Fibroblast of peridontal ligament (primary cell): Measurements from ENCODE around the gene BTD.

Source experiments
- DNase-seq: peaks from one replicate; pipeline ENCODE4 v3.0.0-alpha.2; 2010; ENCODE audit errors: extremely low read depth

BTD gene

DNA sequence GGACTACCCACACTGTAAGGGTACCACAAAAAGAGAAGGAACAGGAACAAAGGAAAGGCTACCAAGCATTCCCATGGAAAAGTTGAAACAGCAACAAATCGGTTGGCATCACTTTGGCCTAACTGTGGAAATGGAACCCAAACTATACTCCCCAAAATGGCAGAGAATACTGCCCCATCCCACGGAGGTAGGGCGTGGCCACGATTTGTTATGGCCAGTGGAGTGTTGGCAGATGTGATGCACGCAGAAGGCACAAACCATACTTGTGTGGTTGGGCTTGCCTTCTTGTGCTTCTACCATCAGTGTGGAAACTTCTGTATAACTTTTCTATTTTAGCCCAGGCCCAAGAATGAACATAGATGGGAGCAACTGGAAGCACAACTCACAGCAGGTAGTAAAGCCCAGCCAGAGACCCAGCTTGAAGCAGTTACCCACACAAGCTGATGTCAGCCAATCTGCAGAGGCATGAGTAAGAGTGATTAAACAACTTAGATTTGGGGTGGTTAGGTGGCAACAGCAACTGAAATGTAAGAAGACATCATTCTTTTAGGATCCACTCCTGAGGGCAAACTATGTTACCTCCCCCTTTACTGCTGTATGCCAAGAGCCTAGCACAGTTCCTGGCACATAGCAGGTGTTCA, 64.1 kb downstream of the BTD start:
- DNase-seq = no peak

DNA sequence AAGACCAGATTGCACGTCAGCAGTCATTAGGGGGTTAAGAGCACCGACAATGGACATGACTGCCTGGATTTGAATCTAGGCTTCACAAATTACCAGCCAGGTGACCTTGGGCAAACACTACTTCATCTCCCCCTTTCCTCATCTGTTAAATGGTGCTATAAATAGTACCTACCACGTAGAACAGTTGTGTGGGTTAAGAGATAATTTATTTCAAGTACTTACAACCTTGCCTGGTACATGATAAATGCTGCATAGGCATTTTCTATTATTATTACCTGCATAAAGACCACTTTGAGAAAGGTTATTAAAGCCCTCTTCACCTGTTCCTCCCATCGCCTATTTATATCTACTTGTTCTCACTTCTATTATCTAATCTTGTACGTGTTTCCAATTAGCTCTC, 64.7 kb downstream of the BTD start:
- DNase-seq = no peak

DNA sequence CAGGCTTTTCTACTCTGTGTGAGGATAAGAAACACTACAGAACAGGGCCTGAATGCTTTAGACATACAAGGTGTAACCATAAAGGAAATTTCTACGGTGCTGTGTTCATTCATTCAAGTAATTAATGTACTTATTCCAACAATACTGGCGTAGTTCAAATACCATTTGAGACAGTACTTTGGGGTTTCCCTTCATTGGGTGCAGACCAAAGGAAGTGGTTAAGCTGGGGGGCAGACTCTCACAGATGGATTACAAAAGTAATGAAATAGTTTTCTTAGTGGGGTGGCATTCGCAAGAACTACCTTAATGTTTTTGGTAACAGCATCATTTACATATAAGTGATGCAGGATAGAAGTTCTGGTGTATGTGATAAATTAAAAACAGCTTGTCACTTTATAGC, 65.9 kb downstream of the BTD start:
- no peak for DNase-seq

DNA sequence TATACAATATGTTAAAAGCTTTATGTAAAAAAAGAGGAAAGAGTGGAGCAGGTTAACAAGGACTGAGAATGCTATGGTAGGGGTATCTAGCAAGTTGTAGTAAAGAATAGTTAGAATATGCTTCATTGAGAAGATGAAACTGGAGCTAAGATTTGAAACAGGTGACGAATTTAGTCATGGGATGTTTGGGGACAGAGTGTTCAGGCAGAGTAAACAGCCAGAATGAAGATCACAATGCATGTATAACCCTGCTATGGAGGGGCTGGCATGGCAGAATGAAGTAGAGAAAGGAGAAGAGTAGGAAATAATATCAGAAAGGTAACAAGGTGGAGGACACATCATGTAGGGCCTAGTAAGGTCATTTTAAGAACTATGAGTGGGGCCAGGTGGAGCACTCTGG, 72.0 kb downstream of the BTD start:
- no peak for DNase-seq

DNA sequence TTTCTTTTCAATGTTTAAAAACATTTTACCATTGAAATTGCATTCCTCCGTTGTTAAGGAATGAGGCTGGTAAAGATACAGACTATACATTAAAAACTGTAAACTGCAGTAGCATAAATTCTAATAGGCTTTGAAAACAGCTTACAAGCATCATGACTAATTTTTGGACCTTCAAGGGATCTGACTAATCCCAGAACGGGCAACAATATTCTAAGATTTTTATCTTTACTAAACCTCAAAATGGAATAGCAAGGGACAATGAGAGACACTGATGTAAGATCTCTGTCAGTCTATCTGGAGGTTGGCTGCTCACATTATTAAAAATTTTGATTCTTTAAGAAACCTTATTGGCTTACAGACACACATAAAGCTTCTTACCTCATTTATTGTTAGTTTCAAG, 74.7 kb downstream of the BTD start:
- DNase-seq = no peak

DNA sequence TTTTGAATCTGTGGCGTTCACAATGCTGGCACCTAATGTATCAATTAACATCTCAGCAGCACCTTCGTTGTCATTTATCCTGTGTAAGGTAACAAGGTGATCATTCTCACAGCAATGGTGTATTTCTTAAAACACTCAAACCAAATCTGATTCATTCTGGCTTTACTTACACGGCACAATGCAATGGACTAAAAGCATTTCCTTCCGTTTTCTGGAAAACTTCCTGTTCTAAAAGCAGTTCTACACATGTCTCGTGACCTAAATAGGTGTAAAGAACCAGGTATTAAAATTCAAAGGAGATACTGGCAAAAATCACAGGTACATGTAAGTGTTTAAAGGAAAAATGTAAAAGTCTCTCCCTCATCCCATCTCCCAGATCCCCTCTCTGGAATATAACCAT, 77.8 kb downstream of the BTD start:
- no peak for DNase-seq

DNA sequence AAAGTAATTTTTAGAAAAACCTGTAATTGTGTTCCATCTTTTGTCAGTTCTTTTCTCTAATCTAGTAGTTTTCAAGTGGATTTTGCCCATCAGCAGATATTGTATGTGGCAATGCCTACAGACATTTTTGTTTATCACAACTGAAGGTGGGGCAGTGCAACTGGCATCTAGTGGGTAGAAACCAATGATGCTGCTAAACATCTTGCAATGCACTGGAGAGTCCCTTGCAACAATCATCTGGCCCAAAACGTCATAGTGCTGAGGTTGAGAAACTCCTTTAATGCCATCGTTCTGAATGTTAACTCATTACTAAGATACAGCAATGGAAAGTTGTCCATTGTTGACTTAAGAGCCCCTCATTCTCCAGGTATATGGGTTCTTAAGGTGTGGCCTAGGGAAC, 80.1 kb downstream of the BTD start:
- peak; percentile 59 for DNase-seq

DNA sequence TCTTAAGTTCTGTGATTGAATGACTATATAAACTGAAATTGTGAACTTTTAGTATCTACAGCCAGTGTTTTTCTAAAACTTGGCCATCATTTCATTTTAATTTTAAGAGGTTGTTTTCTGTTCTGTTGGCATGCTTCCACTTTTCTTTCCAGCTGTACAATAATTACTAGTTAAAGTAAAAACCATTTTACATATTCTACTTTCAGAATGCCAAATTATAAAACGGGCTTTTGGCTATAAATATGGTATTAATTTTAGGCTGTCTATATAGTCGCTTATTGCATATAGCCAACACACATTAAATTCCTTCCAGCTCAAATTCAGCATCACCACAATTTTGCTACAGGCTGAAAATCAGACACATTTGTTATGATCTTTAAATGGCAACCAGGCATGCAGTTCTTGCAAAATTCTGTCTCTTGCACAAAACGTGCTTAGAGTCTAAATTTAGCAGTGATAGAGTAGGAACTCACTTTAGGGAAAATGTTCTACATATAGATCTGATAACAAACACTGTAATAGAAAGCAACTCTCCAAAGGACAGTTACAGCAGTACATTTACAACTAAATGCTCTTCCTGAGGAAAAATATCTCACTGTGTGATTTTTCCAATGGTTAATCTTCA, 81.1 kb downstream of the BTD start:
- DNase-seq = peak; percentile 90

DNA sequence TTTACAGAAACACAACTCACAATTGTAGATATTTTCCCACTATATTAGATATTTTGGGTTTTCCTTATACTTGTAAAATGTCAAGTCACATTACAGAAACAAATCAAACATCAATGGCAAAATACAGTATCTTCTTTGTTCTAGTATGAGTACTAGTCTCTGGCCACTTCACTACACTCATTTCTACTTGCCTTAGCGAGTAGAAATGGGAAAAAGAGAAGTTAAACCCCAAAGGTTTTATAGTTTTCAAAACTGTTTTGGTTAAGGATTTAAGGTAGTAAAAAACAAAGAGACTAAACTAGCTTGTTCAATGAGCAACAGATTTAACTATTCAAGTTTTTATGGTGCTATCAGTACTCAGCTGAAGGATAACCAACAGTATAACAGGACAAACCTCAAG, 81.7 kb downstream of the BTD start:
- DNase-seq = peak; percentile 22

DNA sequence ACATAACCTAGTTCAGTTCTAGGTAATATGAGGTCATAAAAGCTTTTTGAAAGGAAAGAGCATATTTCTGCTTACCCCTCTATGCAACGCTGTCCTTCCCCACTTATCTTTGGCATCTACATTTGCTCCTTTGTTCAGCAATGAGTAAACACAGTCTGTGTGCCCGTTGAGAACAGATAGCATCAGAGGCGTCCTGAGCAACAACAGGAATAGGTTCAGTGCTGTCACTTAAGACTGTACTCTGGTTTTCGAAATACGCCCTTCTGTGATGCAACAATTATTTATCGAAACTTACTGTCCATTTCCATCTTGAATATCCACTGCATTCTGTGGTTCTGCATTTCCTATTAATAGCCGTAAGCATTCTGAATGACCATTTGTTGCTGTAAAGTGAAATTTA, 84.4 kb downstream of the BTD start:
- DNase-seq = no peak

DNA sequence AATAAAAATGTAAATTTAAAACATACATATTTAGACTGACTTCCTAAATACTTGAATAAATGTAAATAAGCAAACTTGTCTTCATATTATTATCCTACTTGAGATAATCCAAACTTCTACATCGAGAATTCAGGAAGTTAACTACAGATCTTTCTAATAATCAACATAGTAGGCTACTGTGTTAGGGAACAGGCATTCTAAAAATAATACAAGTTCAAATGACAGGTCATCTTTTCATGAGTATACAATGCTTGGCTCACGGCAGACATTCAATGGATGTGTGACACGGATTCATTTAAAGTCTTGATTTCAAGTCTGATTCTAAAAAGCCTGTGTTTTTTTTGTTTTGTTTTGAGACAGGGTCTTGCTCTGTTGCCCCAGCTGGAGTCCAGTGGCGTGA, 88.7 kb downstream of the BTD start:
- DNase-seq = no peak

DNA sequence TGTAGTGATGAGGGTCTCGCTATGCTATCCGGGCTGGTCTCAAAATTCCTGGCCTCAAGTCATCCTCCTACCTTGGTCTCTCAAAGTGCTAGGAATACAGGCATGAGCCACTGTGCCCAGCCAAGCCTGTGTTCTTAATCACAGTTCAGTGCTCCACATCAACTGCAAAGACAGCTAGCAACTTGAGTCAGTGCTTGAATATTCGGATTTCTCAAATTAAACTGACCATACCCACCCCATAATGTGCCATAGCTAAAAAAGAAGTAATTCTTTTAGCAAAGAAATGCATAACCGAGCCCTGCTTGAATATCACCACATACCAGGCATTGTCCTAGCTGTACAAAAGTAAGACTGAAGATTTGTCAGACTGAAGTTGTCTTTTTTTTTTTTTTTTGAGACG, 89.2 kb downstream of the BTD start:
- no peak for DNase-seq

DNA sequence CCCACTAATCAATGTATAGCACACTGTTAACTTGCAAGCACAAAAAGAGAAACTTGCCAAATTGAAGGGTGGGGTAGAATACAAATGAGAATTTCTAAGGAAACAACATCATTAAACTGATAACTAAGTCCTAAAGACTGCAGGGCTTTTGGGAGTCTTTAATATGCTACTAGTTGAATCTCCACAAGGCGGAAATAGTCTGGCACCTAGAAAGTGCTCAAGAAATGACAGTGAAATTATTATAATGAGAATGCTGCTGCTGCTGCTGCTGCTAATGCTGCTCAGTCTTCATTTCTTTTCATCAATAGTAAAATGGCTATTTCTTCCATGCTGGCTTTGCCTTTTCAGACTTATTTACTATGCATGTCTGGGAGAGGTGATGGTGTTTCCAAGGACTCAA, 91.8 kb downstream of the BTD start:
- DNase-seq = peak; percentile 21

DNA sequence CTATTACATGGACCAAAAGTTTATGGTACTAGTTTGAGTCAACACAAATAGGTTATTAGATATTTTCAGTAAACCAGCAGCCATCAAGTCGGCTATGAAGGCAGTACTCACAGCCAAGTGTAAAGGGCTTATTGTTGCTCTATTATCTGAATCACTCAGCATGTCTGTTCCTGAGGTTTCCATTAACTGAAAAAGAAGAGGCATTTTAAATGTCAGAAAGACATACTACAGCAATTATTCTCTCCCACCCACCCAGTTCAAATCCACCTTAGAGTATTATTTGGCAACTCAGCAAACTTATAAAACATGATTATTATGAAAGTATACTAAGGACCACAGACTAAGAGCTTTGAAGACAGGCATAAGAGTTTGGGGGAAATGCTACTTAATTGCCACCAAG, 93.1 kb downstream of the BTD start:
- no peak for DNase-seq
